IgD-negative memory B cell (primary cell): ENCODE results near the gene LCN2. TPM values are rescaled to one million over a fixed set of nuclear protein-coding genes. Genes with fewer than 3 reads are reported as not detected.
"Not testable (repeated sequence)": the region's sequence is repeated elsewhere in the genome, so short reads cannot be mapped to it uniquely, and the experiment has no call there.

Experiments
- H3K27ac Mint-ChIP-seq, 3 donors: one replicate each; pipeline ENCODE4 v1.8.0; 2020 to 2022; ENCODE audit warnings: mild to moderate bottlenecking in 3 of 3, mixed read lengths in 3 of 3, moderate library complexity in 1 of 3
- H3K27me3 Mint-ChIP-seq: one replicate; pipeline ENCODE4 v1.8.0; 2021; ENCODE audit warnings: mixed read lengths
- H3K36me3 Mint-ChIP-seq: one replicate; pipeline ENCODE4 v1.8.0; 2020; ENCODE audit warnings: mild to moderate bottlenecking, mixed read lengths
- H3K4me1 Mint-ChIP-seq, 3 donors: one replicate each; pipeline ENCODE4 v1.8.0; 2020 to 2022; ENCODE audit warnings: mixed read lengths in 3 of 3, mild to moderate bottlenecking in 1 of 3
- H3K4me3 Mint-ChIP-seq, 4 donors: one replicate each; pipeline ENCODE4 v1.8.0; 2020 to 2022; ENCODE audit warnings: mild to moderate bottlenecking in 4 of 4, mixed read lengths in 4 of 4, moderate library complexity in 3 of 4
- H3K9me3 Mint-ChIP-seq, 3 donors: one replicate each; pipeline ENCODE4 v1.8.0; 2020 to 2021; ENCODE audit warnings: mixed read lengths in 3 of 3, mild to moderate bottlenecking in 1 of 3
- polyA plus RNA-seq: library from polyadenylated mRNA; unstranded; fragments of 300-500 nt; fragmentation: Illumina TruSeq; gene quantifications from one replicate; pipeline ENCODE4 v1.2.3, GENCODE V29; 2021

The LCN2 gene
- polyA plus RNA-seq, 1 donor from 2014 or later, result 1.5 TPM

DNA sequence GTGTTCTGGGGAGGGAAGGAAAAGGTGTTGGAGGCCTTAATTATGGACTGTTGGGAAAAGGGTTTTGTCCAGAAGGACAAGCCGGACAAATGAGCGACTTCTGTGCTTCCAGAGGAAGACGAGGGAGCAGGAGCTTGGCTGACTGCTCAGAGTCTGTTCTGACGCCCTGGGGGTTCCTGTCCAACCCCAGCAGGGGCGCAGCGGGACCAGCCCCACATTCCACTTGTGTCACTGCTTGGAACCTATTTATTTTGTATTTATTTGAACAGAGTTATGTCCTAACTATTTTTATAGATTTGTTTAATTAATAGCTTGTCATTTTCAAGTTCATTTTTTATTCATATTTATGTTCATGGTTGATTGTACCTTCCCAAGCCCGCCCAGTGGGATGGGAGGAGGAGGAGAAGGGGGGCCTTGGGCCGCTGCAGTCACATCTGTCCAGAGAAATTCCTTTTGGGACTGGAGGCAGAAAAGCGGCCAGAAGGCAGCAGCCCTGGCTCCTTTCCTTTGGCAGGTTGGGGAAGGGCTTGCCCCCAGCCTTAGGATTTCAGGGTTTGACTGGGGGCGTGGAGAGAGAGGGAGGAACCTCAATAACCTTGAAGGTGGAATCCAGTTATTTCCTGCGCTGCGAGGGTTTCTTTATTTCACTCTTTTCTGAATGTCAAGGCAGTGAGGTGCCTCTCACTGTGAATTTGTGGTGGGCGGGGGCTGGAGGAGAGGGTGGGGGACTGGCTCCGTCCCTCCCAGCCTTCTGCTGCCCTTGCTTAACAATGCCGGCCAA is 40.8 kb upstream of the LCN2 start:
- no peaks in the 10 kb centered on the region for H3K27me3 Mint-ChIP-seq
- no peaks in the 10 kb centered on the region for H3K9me3 Mint-ChIP-seq
- H3K4me3 Mint-ChIP-seq, result no peak overlapping the region
- H3K27ac Mint-ChIP-seq, result no peak overlapping the region
- peaks cover 0 to 2% (median 2%) of the 10 kb centered on the region in 3 donors for H3K4me1 Mint-ChIP-seq
- no peaks in the 10 kb centered on the region for H3K36me3 Mint-ChIP-seq

DNA sequence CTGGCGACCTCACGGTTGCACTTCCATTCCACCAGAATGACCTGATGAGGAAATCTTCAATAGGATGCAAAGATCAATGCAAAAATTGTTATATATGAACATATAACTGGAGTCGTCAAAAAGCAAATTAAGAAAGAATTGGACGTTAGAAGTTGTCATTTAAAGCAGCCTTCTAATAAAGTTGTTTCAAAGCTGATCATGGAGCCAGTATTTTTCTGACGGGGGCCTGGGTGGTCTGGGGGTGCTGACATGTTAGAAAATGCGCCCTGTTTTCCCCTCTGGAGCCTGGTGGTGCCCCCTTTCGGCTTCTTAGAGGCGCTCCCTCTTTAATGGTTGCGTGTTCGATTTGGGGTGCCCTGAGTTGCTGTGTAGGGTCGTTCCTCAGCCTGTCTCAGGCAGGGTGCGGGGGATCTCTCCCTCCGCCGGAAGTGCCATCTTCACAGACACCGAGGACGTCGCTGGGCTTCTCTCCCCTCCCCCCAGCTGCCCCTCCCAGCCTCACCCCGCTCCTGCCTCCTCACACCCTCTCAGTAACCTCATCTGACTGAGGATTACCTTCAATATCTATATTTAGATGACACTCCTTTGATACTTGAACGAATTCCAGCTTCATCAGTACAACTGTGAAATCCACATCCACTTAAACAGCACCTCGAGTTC is 40.1 kb upstream of the LCN2 start:
- Mint-ChIP-seq H3K27me3 (no peaks in the 10 kb centered on the region), H3K4me1 (peaks cover 0 to 2% (median 2%) of the 10 kb centered on the region in 3 donors), H3K4me3 (no peak overlapping the region), H3K9me3 (no peaks in the 10 kb centered on the region), H3K27ac (peak overlapping the region in 1 of 3 donors; percentile 73), H3K36me3 (no peaks in the 10 kb centered on the region)

DNA sequence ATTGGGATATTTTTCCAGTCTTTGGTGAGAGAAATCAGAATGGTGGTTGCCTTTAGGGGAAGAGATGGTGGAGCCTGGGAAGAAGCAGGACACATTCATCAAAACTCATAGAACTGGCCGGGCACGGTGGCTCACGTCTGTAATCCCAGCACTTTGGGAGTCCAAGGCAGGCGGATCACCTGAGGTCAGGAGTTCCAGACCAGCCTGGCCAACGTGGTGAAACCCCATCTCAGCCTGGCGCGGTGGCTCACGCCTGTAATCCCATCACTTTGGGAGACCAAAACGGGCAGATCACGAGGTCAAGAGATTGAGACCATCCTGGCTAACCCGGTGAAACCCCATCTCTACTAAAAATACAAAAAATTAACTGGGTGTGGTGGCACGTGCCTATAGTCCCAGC is 37.5 kb upstream of the LCN2 start:
- not testable (repeated sequence) for H3K4me3 Mint-ChIP-seq, H3K9me3 Mint-ChIP-seq, H3K27me3 Mint-ChIP-seq, H3K36me3 Mint-ChIP-seq
- H3K27ac Mint-ChIP-seq, result peak overlapping the region in 2 of 3 donors; percentile 16 to 66
- H3K4me1 Mint-ChIP-seq, result peaks cover 10 to 12% (median 10%) of the 10 kb centered on the region in 3 donors

DNA sequence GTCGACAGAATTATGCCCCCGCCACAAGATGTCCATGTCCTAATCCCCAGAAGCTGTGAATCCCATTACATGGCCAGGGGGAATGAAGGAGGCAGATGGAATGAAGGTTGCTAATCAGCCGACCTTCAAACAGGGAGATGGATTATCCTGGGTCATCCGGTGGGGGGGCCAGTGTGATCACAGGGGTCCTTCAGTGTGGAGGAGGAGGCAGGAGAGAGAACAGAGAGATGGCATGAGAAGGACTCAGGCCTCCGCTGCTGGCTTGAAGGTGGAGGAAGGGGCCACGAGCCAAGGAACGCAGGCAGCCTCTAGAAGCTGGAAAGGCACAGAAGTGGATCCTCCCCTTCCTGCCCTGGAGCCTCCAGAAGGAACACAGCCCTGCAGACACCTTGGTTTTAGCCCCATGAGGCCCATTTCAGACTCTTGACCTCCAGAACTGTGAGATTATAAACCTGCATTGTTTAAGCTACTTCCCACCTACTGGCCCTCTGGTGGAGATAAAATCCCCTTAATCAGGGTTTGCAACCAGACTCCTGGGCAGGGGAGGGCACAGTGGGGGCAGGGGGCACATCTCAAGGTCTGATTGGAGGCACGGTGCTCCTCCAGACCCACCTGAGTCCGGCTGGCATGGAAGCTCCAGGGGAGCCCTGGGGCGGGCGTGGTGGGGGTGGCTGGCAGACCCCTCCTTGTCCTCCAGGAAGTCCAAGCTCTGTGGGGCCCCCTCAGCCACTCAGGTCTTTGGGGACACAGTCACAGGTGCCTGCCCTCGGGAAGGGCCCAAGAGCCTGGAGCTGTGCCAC is 35.5 kb upstream of the LCN2 start:
- H3K9me3 Mint-ChIP-seq, result no peaks in the 10 kb centered on the region
- H3K36me3 Mint-ChIP-seq, result no peaks in the 10 kb centered on the region
- peak overlapping the region in 1 of 4 donors; percentile 77 for H3K4me3 Mint-ChIP-seq

DNA sequence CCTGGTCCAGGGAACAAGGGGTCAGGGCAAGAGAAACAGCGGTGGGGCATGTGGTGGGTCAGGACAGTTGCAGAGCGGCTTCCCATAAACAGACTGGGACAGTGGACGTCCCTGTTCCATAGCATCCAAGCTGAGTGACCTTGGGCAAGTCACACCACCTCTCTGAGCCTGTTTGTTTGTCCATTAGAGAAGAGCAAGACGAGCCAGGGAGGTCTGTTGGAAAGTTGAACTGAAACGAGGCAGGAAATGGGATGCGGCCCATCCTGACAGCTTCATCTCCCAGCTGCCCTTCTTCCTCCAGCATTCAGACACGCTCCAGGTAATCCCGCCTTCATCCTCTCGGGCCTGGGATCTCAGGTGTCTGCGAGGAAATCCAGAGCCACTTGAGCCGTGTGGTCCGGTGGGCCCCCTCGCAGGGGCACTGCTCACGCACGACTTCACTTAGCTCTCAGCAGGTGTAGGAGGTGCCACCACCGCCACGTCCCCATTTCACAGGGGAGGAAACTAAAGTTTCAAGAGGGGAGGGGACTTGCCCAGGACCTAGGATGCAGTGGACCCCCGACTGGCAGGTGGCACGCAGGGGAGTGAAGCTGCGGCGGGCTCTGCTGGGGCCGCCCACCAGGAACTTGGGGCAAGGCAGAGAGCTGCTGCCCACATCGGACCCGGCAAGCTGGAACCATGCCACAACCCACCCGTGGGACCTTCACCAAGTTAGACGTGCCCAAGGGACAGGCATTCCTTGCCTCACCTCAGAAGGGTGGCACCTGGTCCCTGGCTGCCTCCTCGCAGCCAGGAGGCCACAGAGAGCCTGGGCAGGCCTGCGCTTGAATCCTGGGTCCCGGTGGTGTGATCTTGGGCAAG is 34.7 kb upstream of the LCN2 start:
- H3K4me1 Mint-ChIP-seq, result peaks cover 12 to 16% (median 15%) of the 10 kb centered on the region in 3 donors
- H3K36me3 Mint-ChIP-seq, result no peaks in the 10 kb centered on the region
- peak overlapping the region in 2 of 4 donors; percentile 17 to 39 for H3K4me3 Mint-ChIP-seq
- no peaks in the 10 kb centered on the region for H3K27me3 Mint-ChIP-seq
- peak overlapping the region in 2 of 3 donors; percentile 53 to 87 for H3K27ac Mint-ChIP-seq
- no peaks in the 10 kb centered on the region for H3K9me3 Mint-ChIP-seq

More for the DNA sequence above, 35.5 kb upstream of the LCN2 start:
- Mint-ChIP-seq H3K27ac (peak overlapping the region in 1 of 3 donors; percentile 87), H3K4me1 (peaks cover 12 to 16% (median 15%) of the 10 kb centered on the region in 3 donors), H3K27me3 (no peaks in the 10 kb centered on the region)

DNA sequence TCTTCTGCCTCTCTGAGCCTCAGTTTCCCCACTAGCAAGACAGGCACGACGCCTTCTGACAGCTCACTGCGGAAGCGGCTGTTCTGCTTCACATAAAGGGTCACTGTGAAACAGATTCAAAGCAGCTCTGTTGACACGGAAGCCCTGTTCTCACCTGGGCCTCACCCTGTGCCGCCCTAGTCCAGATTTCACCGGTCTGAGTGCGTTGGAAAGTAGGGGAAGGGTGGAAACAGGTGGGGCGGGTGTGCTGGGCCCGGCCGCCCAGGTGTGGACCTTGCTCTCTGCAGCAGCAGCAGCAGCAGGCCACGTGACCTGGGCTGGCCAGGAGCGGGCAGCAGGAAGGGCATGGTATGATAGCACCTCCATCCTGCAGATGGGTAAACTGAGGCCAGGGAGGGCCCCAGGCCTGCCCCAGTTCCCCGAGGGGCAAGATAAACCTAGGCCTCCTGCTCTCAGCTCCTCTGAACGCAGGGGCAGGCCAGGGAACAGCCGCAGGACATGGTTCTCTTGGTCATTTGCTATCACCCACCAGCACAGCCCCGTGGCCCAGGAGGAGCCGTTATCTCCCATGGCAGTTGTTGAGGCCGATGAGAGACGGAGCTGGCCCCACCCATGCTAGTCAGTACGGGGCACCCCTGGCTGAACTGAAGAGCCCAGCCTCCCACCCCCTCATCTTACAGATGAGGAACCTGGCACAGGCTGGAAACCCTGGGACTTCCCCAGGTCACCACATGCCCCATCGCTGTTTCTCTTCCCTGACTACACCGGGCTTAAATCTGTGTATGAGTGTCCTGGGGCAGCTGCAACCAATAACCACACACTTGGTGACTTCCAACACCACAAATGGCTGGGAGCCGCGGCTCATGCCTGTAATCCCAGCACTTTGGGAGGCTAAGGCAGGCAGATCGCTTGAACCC is 33.8 kb upstream of the LCN2 start:
- Mint-ChIP-seq H3K4me3 (peak overlapping the region; percentile 42 to 90 (median 66)), H3K4me1 (peaks cover 12 to 16% (median 15%) of the 10 kb centered on the region in 3 donors), H3K27ac (peak overlapping the region; percentile 87 to 98 (median 95))

DNA sequence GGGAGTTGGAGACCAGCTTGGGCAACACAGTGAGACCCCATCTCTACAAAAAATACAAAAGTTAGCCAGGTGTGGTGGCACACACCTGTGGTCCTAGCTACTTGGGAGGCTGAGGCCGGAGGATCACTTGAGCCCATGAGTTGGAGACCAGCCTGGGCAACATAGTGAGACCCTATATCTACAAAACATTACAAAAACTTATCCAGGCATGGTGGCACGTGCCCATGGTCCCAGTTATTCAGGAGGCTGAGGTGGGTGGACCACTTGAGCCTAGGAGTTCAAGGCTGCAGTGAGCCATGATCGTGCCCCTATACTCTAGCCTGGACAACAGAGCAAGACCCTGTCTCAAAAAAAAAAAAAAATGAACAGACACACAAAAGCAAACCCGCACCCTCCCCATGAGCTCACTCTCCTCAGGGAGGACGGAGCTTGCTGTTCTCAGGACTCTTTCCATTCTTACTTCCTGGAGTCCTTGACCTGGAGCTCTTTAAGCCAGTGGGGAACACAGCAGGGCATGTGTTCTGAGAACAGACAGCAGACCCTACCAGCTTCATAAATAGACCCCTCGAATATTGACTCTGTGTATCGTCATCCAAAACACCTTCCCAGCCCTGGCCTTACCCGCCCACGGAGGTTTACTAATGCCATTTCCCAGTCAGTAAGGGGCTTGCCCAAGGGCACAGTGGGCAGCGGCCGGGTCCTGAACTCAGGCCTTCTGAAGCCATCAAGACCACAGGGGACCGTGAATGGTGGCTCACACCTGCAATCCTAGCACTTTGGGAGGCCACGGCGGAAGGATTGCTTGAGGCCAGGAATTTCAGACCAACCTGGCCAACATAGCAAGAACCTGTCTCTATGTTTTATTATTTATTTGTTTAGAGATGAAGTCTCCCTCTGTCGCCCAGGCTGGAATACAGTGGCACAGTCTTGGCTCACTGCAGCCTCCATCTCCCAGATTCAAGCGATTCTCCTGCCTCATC is 32.9 kb upstream of the LCN2 start:
- Mint-ChIP-seq H3K36me3 (no peaks in the 10 kb centered on the region), H3K9me3 (no peaks in the 10 kb centered on the region), H3K27ac (peak overlapping the region; percentile 87 to 98 (median 95)), H3K27me3 (no peaks in the 10 kb centered on the region), H3K4me1 (peaks cover 12 to 15% (median 14%) of the 10 kb centered on the region in 3 donors), H3K4me3 (peak overlapping the region; percentile 42 to 90 (median 66))

More for the DNA sequence above, 33.8 kb upstream of the LCN2 start:
- Mint-ChIP-seq H3K27me3 (no peaks in the 10 kb centered on the region), H3K9me3 (no peaks in the 10 kb centered on the region), H3K36me3 (no peaks in the 10 kb centered on the region)

DNA sequence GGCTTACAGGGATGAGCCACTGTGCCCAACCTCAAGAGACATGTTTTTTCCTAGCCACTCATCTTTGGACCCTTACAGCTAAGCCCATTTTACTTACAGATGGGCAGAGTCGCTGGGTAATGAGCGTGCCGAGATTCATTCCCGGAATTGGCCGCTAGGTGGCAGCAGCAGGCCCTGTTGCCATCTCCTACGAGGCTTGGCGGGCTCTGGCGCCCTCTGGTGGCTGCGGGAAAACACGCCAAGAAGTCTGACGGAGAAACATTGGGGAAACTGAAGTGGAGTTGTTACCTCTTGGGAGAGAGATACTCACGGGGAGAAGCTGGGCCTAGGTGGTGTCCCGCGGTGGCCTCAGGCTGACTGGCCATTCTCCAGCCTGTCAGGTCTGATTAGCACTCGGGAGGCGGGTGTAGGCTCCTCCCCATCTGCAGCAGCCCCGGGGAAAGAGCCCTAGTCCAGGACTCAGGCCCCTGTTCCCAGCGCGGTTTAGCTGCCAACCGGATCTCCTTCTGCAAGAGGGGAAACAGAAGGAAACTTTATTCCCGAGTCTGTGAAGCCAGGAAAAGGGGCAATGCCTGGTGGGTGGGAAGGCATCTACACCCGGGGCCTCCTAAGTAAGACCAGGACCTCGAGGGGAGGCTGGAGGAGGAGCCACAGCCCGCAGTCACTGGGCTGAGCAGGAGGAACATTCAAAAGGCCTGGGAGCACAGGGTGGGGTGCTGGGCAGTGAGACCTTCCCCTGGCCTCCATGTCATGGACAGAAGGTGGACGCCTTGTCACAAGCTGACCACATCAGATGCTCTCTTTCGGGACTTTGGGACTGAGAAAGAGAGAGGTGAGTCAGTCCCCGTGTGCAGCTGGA is 31.4 kb upstream of the LCN2 start:
- H3K9me3 Mint-ChIP-seq, result no peaks in the 10 kb centered on the region
- H3K27me3 Mint-ChIP-seq, result no peaks in the 10 kb centered on the region
- H3K27ac Mint-ChIP-seq, result peak overlapping the region; percentile 50 to 95 (median 63)
- H3K4me1 Mint-ChIP-seq, result peaks cover 12 to 15% (median 14%) of the 10 kb centered on the region in 3 donors
- H3K36me3 Mint-ChIP-seq, result no peaks in the 10 kb centered on the region
- peak overlapping the region in 2 of 4 donors; percentile 32 to 46 for H3K4me3 Mint-ChIP-seq

DNA sequence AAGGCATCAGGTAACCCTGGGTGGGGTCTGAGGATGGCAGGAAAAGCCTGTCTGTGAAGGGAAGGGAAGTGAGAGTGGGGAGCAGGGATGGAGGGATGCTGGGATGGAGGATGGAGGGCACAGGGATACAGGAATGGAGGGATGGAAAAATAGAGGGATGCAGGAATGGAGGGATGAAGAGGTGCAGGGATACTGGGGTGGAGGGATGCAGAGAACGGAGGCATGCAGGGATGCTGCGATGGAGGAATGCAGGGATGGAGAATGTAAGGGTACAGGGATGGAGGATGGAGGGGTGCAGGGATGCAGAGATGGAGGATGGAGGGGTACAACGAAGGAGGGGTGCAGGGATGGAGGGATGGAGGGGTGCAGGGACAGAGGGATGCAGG is 30.8 kb upstream of the LCN2 start:
- Mint-ChIP-seq H3K4me1 (peaks cover 12 to 15% (median 14%) of the 10 kb centered on the region in 3 donors), H3K27me3 (no peaks in the 10 kb centered on the region), H3K9me3 (no peaks in the 10 kb centered on the region), H3K27ac (peak overlapping the region in 1 of 3 donors; percentile 77), H3K4me3 (no peak overlapping the region), H3K36me3 (no peaks in the 10 kb centered on the region)

DNA sequence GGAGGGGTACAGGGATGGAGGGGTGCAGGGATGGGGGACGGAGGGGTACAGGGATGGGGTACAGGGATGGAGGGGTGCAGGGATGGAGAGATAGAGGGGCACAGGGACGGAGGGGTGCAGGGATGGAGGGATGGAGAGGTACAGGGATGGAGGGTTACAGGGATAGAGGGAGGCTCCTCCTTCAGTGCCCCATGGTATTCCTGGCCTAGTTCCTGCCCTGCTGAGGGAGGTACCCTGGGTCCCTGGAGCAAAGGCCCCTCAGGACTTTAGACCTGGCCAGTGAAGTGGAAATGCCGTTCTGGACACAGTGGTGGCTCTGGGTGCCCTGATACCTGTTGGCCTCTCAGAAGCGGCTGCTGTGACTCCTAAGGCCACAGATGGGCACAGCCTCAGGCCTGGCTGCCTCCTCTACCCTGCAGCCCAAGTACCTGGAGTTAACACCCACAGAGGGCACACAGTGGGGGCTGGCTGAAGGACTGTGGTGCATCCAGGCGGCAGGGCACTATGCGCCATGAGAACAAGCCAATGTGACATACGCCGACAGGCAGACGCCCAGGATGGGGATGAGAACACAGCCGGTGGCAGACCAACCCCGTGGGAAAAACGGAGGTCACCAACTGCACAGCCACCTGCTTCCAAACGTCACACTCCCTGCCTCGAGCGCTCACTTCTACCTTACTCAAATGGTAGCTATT is 30.1 kb upstream of the LCN2 start:
- Mint-ChIP-seq H3K9me3 (no peaks in the 10 kb centered on the region), H3K36me3 (no peaks in the 10 kb centered on the region), H3K4me3 (no peak overlapping the region), H3K27ac (peak overlapping the region in 1 of 3 donors; percentile 77), H3K4me1 (peaks cover 13 to 15% (median 14%) of the 10 kb centered on the region in 3 donors), H3K27me3 (no peaks in the 10 kb centered on the region)

DNA sequence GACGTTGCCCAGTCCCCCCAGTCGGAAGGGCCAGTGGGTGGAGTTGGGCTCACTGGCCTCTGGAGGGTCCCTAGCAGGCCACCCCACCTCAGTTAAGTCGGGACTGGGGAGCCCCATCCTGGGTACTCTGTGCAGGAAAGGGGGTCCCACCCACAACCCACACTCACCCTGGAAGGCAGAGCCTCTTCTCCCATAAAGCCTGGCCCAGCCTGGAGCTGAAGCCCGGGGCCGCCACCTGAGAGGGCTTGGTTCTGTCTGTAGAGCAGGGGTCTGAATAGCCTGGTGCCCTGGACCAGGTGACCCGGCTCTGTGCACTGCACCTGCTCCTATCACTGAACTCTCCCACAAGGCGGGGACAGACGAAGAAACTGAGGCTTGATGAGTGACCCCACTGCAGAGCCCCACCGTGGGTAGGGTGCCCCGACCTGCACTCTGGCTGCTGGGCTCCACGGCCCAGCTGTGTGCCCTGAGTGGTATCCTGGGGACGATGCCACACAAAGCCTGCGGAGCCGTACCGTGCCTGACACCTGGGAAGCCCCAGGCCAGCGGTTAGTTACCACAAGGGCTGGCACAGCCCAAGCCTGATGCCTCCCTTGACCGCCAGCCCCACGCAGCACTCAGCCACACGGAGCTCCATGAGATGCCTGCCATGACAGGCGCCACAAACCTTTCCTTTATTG is 29.1 kb upstream of the LCN2 start:
- H3K36me3 Mint-ChIP-seq, result no peaks in the 10 kb centered on the region
- H3K27me3 Mint-ChIP-seq, result no peaks in the 10 kb centered on the region
- H3K27ac Mint-ChIP-seq, result no peak overlapping the region
- peaks cover 16 to 20% (median 16%) of the 10 kb centered on the region in 3 donors for H3K4me1 Mint-ChIP-seq
- H3K4me3 Mint-ChIP-seq, result peak overlapping the region in 1 of 4 donors; percentile 38
- H3K9me3 Mint-ChIP-seq, result no peaks in the 10 kb centered on the region
